Endothelial cell of umbilical vein (primary cell): ENCODE results near the gene DUSP22.

Experiments
- CTCF ChIP-seq, 2 donors: IDR thresholded peaks; 1 replicate in 1 of 2; 2 replicates in 1 of 2; pipeline ENCODE4 v1.5.1; 2011; ENCODE audit warnings: low read length in 2 of 2, mild to moderate bottlenecking in 2 of 2, moderate library complexity in 2 of 2, control low read depth in 1 of 2, inconsistent platforms in 1 of 2, low read depth in 1 of 2; ENCODE audit not compliant: insufficient read depth in 1 of 2; ENCODE audit errors: extremely low read depth in 1 of 2
- EZH2 ChIP-seq: IDR thresholded peaks from 2 replicates; pipeline ENCODE4 v1.6.1; 2012; ENCODE audit warnings: borderline replicate concordance, low read depth, mild to moderate bottlenecking, moderate library complexity, low read length, inconsistent platforms; ENCODE audit not compliant: severe bottlenecking
- MAX ChIP-seq: IDR thresholded peaks from 2 replicates; pipeline ENCODE4 v1.6.1; 2011; ENCODE audit not compliant: insufficient read depth, insufficient read length
- MYC ChIP-seq: IDR thresholded peaks from one replicate; pipeline ENCODE4 v1.6.1; 2011; ENCODE audit warnings: mild to moderate bottlenecking, low read depth, low read length
- POLR2A ChIP-seq: IDR thresholded peaks from 2 replicates; pipeline ENCODE4 v1.6.1; 2012; ENCODE audit warnings: low read depth, mild to moderate bottlenecking, control low read depth, low read length
- POLR2AphosphoS5 ChIP-seq: IDR thresholded peaks from 2 replicates; pipeline ENCODE4 v1.6.1; 2012; ENCODE audit warnings: low read depth, mild to moderate bottlenecking, control low read depth, low read length, moderate library complexity; ENCODE audit not compliant: insufficient read depth

DNA sequence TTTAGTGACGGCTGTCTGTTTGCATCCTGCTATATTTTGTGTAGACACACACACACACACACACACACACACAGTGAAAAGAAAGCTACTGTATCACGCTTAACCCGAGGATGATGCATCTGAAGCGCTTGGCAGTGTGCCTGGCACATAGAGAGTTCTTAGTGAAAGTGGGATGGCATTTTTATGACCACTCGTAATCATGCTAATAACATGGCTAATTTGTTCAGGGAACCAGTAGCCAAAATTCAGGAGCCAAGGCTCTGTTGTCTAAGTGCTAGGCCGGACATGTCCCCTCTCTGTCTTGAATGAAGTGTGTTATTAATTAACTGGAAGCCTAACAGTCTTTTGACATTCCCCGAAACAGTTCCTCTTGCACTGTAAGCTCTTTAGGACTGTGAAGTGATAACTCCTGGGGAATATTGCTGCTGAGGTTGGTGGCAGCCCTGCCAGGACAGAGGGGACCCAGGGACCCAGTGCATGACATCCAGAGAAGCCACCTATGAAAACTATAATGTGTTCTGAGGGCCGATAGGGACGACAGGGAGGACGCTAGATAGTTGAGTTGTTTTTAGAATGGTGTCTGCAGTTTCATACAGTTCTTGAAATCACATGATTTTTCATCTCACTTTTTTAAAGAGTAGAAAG, 54.2 kb downstream of the DUSP22 start:
- TF ChIP-seq CTCF (IDR thresholded peaks at IDR 0.05; ENCODE audit: extremely low read depth in 1 of 2, insufficient read depth in 1 of 2, low read depth in 1 of 2, low read length in 2 of 2) (no peak), MAX (no peak), MYC (no peak), EZH2 (no peak), POLR2A (no peak), POLR2AphosphoS5 (no peak)
